Nucleus accumbens (tissue), 56 donors: ENCODE data around the gene SOX13.
A peak's percentile ranks its signal among the peaks of the same experiment; 100 is the strongest.
"Not testable (repeated sequence)": the region's sequence is repeated elsewhere in the genome, so short reads cannot be mapped to it uniquely, and the experiment has no call there.

Experiments used
- DNase-seq, 56 donors: peaks; one replicate each; lab custom pipeline; 2025; lab: John Stamatoyannopoulos, UW

Gene SOX13

DNA sequence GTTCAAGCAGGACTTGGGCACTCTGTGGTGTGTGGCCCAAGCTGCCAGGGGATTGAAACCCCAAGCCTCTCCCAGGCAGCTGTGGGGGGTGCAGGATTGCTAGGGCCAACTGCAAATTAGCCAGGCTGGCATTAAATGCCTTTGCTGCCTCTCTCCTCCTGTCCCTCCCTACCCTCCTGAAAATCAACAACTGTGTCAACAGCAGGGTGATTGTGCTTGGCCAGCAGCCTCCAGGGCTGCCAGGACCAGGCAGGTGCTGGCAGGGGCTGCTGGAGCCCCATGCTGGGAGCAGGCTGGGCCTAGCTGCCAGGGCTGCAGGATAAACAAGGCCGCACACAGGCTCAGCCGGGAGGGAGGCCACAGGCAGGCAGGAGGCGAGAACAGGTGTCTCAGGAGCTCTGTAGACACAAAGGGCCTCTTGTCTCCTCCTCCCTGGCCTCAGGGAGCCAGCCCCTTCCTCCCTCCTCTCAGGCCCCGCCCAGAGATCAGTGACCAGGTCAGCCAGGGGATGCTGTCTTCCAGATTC lies 11.4 kb downstream of the SOX13 start:
- DNase-seq, result peak in 41 of 56 donors; percentile 13 to 77 (median 48)

DNA sequence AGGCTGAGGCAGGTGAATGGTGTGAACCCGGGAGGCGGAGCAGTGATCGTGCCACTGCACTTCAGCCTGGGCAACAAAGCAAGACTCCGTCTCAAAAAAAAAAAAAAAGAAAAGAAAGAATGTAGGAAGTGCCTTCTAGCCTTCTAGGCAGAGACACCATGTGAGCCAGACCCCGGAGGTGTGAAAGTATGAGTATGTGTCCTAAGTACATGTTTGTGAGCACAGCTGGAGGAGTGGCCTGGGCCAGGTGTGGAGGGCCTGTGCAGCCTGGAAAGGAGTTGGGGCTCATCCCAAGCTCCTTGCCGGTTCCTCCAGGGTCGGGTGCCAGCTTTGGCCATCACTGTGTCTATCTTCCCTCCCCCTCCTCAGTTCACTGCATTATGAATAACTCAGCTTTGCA lies 13.0 kb downstream of the SOX13 start:
- DNase-seq, result no peak

DNA sequence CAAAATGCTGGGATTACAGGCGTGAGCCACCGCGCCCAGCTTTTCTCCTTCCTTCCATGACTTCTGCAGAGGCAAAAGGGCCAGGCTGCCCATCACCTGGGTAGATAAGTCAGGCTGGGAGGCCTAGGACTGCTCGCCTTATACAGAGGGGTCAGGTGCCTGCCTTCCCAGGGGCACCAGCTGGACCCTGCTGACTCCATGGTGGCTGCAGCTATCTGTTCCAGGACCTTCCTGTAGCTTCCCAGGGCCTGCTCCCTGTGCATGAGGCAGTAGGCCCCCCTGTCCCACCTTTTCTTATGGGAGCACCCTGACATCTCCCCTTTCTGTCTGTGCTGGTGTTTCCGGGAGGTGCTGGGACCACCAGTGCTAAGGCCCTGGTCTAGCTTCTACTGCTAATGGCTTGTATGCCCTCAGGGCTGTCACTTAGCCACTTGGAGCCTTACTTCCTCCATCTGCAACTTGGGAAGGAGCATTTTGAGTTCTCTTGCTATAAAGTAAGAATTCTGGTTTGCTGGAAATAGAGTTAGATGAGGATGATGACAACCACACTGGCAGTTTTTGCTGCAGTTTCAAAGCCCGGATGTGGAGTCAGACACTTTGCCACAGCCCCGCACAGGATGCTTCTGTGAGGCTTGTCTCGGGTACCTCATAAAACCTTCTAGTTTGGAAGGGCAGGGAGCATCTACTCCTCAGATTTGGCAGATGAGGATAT lies 14.4 kb downstream of the SOX13 start:
- no peak for DNase-seq

DNA sequence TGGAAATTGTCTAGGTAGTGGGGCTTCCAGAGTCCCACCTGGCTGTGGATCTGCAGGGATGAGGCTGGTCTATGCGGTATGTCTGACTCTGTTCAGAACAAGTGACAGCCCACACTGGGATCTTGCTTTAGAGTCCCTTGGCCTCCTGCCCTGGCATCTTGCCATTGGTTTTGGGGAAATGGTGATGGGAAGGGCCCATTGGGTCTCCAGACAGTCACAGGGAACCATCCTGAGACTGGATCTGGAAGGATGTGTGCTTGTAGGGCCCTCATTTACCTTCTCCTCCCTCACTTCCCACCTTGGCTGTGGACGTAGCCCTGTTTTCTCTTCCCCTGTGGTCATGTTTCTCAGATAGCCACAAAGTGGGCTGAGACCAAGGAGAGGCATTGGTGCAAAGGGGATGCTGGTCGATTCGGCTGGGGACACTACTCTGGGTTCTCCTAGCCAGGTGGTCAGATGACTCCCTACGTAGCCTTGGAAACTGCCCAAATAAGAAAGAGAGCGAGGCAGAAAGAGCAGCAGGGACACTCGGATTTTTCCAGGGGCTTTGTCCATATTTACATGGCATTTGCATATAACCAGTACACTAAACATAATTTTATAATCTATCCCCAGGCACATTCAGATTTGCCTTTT lies 15.1 kb downstream of the SOX13 start:
- DNase-seq, result peak in 4 of 56 donors; percentile 12 to 27 (median 18)

DNA sequence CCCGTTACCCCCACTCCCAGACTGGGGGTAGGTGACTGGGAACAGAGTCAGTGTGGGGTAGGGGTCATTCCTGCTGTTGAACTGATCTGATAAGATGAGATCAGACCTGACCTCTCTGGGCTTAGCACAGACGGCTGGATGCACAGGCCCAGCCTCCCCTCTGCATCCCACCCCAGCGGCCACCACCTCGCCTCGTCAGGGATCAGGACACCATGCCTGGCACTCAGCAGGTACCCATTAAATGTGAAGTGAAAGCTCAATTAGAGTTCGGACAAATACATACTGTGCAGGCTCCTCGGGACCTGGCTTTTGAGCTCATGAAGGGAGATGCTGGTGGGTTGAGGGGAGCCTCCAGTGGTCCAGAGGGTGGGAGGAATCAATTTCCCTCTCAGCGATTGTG lies 15.7 kb downstream of the SOX13 start:
- DNase-seq, result no peak

DNA sequence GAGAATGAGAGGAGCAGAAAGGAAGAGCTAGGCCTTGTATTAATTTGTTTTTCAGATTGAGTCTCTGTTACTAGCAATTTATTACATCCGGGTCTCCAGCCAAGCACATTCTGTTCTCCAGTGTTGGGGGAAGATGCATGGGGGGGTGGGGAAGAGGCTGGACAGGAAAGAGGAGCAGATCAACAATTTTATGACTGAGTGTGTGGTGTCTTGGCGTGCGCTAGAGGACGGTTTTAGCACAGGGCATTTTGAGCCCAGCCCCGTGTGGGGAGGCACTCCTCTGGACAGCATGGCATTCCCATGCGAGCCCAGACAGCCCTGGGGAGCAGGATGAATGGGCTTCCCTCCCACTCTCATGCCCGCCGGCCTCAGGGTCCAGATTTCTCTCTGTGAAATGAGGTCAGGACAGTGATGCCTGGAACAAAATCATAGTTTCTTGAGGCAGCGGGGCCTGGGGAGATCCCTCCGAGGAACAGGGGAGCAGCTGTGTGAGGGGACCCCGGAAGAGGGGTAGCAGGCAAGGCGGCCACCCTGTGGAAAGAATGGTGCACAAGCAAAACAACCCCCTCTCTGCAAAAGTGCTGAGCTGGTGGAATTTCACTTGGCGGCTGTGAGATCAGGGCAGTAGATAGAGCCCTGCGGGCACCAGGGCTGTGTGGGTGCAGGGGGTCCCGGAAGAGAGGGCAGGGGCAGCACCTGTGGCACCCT lies 16.3 kb downstream of the SOX13 start:
- peak in 8 of 56 donors; percentile 10 to 42 (median 20) for DNase-seq

DNA sequence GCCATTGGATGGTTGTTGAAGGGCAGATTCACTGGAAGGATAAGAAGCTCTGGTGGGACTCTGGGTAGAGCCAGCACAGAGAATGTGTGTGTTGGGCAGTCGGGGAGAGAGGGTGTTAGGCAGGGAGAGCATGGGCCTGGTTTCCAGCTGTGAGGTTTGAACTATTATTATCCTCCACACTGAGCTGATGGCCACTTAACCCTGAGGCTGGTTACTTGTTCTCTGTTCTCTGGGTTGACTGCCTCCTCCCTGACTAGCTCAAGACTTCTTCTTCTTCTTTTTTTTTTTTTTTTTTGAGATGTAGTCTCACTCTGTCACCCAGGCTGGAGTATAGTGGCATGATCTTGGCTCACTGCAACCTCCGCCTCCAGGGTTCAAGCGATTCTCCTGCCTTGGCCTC lies 17.2 kb downstream of the SOX13 start:
- not testable (repeated sequence) for DNase-seq

DNA sequence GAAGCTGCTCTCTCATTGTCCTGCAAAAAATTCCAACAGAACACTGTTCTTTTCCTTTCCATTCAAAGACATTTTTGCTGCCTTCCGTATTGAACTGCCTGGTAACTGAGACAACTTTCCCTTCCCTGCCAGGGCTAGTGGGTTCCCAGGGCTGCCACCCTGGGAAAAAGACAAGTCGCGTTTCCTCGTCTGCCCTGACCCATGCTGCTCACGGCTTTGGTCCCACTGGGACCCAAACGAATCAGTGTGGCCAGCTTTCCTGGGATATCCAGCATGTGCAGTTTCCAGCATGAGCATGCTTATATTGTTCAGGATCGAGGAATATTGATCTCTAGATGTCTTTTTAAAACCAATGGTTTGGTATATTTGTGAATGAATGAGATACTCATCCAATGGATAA lies 18.2 kb downstream of the SOX13 start:
- DNase-seq, result no peak

DNA sequence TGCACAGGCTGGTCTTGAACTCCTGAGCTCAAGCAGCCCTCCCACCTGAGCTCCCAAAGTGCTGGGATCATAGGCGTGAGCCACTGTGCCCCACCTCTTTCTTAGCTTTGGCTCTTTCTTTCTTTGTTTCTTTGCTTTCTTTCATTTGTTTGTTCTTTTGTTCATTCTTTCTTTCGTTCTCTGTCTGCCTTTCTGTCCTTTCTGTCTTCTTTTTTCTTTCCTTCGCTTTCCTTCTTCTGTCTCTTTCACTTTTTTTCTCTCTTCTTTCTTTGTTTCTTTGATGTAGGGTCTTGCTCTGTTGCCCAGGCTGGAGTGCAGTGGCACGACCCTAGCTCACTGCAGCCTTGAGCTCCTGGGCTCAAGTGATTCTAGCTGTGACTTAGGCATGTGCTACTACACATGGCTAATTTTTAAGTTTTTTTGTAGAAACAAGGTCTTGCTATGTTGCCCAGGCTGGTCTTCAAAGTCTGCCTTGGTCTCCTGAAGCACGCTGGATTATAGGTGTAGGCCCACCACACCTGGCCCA lies 18.9 kb downstream of the SOX13 start:
- DNase-seq, result no peak

DNA sequence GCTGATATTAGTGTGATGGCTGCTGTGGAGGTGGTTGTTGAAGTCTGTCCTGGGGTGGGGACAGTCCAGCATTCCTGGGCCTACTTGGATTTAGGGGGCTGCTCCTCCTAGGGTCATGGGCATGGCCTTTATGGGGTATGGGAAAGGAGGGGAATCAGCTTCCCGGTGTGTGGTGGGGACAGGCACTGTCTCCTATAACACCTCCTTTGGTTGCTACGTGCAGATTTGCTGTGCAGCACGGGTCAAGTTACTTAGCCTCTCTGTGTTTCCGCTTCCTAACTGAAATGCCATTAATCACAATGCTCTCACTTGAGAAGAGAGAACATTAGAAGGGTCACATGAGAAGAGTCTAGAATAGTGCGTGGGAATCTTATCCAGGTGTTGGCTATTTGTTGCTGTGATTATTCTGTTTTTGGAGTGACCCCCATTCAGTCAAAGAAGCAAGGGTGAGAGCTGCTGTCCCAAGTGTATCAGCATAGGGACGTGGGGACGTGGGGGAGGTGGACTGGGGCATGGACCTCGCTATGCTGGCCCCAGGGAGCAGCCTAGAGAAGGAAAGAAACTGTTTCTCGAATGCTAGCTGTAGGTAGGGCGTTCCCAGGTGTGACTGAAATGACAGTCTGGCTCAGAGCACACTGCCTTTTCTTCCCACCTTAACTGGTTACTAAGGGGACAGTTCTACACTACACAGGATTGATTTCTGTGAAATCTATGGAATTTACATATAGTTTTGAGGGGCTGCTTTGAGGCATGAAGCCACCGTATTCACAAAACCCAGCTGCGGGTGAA lies 19.9 kb downstream of the SOX13 start:
- DNase-seq, result no peak

DNA sequence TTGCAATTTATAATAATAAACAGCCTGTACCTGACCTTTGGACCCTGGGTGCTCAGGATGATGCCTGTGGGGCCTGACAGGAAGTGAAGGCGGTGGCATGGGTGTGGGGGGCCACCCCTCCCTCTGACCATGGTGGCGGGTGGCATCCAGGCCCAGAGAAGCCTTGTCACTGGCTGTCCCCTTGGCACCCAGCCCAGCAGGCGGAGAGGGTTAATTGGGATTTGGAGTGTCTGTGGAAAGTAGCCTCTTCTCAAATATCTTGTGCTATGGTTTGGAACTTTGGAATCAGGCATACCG lies 20.5 kb downstream of the SOX13 start:
- DNase-seq, result no peak

DNA sequence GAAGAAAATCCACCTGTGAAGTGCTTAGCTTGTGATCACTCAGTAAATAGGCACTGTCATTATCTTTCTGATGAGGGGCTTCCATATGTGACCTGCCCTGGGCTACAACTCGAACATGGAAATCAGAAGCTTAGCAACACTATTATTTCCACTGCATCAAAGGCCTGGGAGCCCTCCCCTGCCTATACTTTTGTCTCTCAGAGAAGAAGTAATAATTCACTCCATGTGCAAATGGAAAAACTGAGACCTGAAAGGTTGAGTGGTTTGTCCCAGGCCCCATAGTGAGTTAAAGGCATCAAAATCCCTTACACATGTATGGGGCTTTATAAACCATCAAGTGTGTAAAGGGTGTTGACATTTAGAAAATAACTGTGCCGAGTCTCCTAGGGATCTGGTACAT lies 20.9 kb downstream of the SOX13 start:
- no peak for DNase-seq

DNA sequence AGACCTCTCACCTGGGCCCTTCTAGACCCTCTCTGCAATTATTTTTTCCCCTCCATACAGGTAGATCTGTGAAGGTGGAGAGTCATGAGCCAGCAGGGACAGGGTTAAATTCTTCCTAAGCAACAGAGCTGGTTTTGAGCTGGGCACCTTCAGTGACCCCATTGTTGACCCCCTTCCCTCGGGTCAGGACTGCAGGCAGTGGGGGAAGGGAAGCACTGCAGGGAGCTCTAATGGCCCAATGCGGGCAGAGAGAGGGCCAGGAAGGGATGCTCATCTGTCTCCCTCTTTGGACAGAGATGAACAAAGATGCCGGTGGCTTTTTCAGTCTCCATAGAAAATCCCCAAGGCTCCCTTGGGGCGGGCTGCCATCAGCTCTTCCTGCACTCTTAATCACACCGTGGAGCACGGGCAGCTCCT lies 21.4 kb downstream of the SOX13 start:
- DNase-seq, result no peak

DNA sequence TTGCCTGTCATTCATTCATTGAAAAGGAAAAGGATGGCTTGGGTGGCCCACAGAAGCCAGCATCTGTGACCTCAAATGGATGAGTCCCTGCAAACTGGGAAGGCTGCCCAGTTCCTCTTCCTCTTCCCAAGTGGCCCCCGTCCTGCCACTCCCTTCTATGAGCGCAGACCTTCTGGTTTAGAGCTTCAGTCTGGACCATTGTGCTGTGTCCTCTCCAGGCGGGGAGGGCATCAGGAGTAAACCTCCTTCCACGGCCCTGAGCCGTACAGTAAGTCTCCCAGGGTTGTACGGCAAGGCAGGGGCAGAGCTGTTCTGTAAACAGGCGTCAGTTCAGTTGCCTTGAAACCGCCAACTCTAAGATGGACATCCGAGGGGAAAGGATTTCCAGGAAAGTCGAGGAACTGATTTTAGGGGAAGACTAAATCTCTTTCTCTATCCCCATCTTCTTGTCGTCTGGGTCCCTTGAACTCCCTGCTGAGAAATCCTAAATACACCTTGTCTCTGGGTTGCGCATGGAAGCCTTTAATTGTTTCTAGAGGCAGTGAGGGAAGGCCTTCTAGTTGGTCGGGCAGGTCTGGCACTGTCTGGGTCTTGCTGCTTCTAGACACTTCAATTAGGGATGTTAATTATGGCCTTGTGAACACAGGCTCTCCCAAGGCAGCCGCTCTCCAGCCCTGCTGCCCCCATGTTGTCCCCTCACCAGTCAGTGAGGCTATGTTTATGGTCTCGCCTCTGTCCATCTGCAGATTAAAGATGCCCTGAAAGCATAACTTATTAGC lies 22.1 kb downstream of the SOX13 start:
- DNase-seq, result peak in 2 of 56 donors; percentile 9 to 25

DNA sequence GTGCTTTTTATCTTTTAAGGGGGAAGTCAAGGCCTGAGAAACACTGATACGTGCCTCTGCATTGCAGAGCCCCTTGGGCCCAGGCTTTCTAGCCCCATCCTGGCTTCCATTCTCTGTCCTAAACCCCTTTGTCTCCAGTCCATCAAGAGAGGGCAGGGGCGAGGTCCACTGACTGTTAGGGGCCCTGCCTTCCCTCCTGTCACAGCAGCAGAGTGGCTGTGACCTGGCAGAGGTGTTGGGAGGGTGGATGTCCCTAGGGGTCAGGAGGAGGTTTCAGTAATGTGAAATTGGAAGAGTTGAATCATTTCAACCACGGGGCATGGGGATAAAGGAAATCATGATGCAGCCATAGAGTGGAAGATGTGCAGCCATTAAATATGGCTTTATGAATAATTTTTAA lies 24.0 kb downstream of the SOX13 start:
- no peak for DNase-seq

DNA sequence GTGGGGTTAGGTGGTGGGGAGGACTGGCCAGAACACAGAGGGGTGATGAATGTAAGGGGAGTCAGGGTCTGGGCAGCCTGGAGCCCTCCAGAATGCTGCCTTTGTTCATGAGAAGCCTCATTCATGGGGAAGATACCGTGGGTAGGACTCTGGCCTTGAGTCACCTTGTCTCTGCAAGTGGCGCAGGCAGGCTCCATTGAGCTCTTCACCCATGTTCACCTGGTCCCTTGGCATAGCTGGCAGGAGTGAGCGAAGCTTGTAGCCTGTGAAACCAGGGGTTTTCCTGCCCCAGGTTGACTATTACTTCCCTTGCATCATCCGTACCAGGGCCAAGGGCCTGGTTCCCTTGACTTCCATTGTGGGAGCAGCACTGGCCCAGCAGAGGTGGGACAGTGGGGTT lies 25.8 kb downstream of the SOX13 start:
- DNase-seq, result no peak

DNA sequence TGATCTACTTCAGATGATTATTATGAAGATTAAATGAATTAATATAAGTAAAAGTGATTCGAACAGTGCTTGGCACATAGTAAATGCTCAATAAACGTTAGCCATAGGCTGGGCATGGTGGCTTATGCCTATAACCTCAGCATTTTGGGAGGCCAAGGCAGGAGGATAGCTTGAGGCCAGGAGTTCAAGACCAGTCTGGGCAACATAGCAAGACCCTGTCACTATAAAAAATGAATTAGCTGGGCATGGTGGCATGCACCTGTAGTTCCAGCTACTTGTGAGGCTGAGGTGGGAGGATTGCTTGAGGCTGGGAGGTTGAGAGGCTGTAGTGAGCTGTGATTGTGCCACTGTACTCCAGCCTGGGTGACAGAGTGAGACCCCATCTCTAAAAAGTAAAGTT lies 26.8 kb downstream of the SOX13 start:
- DNase-seq, result not testable (repeated sequence)

DNA sequence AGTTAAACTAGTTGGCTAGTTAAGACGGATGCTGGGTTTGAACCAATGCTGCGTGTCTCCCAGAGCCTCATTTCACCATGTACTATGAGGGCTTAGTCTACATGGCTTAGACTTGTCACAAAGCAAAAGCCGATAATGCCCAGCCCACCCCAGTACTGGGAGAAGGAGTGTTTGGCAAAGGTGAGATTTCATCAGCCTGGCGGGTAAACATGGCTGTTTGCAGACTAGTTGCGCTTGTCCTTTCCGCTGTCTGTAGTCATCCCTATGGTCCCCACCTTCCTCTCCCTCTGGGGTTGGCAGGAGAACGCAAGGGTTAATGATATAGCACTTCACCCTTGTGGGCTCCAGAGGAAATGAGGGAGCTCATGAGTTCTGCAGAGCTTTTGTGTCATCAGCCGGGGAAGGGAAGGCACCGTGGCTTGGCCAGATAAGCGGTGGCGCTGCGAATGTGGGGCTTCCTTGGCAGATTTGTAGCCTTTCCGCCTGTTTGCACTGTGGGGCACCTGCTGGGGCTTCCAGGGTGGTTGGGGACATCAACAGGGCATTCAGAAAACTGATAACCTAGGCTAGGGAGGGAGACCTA lies 29.2 kb downstream of the SOX13 start:
- DNase-seq, result no peak

DNA sequence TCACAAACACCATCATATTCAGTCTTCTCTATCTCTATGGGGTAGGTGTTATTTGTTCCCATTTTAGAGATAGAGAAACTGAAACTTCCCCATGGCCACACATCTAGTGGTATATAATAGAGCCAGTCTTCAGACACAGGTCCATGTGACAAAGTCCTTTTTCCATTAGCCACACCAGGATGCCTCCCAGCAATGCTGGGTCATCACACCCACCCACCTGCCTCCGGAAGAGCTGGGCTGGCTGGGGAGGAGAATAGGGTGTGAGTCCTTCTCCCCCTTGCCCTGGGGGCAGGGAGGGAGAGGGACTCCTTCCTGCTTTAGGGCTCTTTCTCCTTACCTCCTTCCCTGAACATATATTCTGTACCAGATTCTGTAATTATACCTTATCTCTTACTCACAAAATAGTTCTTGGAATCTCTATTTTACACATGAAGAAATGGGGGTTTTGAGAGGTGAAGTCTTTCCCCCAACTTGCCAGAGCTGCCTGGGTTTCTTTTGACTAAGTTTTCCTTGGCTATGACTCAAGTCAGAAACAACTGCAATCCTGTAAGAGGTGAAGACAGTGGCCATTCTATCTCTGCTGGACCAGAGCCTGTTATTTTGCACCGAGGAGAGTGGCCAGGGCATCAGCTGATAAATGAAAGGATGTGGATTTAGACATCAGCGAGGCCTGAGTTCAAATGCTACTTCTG lies 30.0 kb downstream of the SOX13 start:
- DNase-seq, result no peak
